ENCODE data around the gene AP4M1. TPM values are rescaled to one million over a fixed set of nuclear protein-coding genes. Genes with fewer than 3 reads are reported as not detected.

The AP4M1 gene
- total and polyA plus RNA-seq, 7 donors = 8.8 to 19.2 (median 12.0) TPM

GRCh38 chr7:100066953-100067352 lies 34.5 kb upstream of the AP4M1 start:
- 91 to 95% (median 92%) methylated on average over 7 of the region's 7 CpGs for WGBS, 3 donors
- ATAC-seq (no peak), DNase-seq (no peak)
- intact Hi-C loops (cut with DNase I) = no loop called here
- peaks cover 26 to 89% of the 10 kb centered on the region in 2 donors for H3K36me3 ChIP-seq (ENCODE audit: insufficient read depth in 1 of 2, low read depth in 1 of 2)
- TF ChIP-seq CTCF (IDR thresholded peaks at IDR 0.05) = no peak
- H3K4me1 ChIP-seq = no peaks in the 10 kb centered on the region
- peaks cover 17% of the 10 kb centered on the region for H3K9me3 ChIP-seq
- no peaks in the 10 kb centered on the region for H3K27me3 ChIP-seq (ENCODE audit: insufficient read depth in 3 of 3, low read length in 2 of 3)
- no peak overlapping the region for H3K27ac ChIP-seq
- no peak overlapping the region for H3K4me3 ChIP-seq

DNA sequence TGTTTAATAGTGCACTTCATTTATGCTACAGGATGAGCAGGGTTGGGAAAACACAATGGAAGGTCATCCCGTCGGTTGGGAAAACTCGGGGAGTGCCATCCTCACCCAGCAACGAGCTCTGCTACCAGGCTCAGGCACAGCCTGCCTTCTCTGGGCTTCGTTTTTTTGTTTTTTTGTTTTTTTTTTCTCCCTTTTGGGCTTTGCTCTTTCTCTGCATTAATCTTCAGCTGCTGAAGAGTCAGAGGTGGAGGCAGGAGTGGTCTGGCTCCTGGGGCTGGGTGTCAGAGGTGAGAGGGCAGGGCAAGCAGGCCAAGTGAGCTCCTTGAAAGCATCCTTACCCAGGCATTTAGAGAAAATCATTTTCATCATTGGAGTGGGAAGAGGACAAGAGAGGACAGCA lies 31.5 kb upstream of the AP4M1 start:
- intact Hi-C loops (cut with DNase I) = no loop called here

DNA sequence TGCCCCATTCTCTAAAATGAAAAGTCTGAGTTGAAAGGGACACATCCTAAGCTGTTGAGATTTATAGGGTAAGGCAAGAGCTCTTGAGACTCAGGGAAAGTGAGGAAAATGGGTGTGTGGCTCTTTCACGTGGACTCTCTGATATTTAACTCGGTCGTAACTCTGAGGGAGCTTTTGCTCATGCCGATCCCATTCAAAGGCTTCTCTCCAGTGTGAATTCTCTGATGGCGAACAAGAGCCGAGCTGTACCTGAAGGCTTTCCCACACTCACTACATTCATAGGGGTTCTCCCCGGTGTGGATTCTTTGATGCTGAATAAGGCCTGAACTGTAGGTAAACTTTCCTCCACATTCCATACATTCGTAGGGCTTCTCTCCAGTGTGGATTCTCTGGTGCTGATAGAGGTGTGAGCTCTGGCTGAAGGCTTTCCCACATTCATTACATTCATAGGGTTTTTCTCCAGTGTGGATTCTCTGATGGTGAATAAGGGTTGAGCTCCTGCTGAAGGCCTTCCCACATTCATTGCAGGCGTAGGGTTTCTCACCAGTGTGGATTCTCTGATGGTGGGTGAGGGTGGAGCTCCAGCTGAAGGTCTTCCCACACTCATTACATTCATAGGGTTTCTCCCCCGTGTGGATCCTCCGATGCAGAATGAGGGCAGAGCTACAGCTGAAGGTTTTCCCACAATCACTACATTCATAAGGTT lies 30.3 kb upstream of the AP4M1 start:
- H3K27ac ChIP-seq = no peak overlapping the region
- peaks cover 32 to 93% of the 10 kb centered on the region in 2 donors for H3K36me3 ChIP-seq (ENCODE audit: insufficient read depth in 1 of 2, low read depth in 1 of 2)
- TF ChIP-seq CTCF (IDR thresholded peaks at IDR 0.05) = no peak
- peaks cover 25% of the 10 kb centered on the region for H3K9me3 ChIP-seq
- intact Hi-C loops (cut with DNase I) = no loop called here
- ATAC-seq (no peak), DNase-seq (no peak)
- H3K27me3 ChIP-seq (ENCODE audit: insufficient read depth in 3 of 3, low read length in 2 of 3) = no peaks in the 10 kb centered on the region
- H3K4me3 ChIP-seq = no peak overlapping the region
- H3K4me1 ChIP-seq = no peaks in the 10 kb centered on the region
- WGBS, 3 donors = 98 to 99% (median 98%) methylated on average over 11 of the region's 11 CpGs

More for the DNA sequence above, 31.5 kb upstream of the AP4M1 start:
- DNase-seq = no peak
- H3K36me3 ChIP-seq (ENCODE audit: insufficient read depth in 1 of 2, low read depth in 1 of 2) = peaks cover 32 to 90% of the 10 kb centered on the region in 2 donors
- H3K27me3 ChIP-seq (ENCODE audit: insufficient read depth in 3 of 3, low read length in 2 of 3) = no peaks in the 10 kb centered on the region
- no peak for ATAC-seq
- no peaks in the 10 kb centered on the region for H3K4me1 ChIP-seq
- TF ChIP-seq CTCF (IDR thresholded peaks at IDR 0.05) = no peak
- H3K9me3 ChIP-seq = peaks cover 25% of the 10 kb centered on the region
- 95 to 97% (median 97%) methylated on average over 5 of the region's 5 CpGs for WGBS, 3 donors
- no peak overlapping the region for H3K4me3 ChIP-seq
- no peak overlapping the region for H3K27ac ChIP-seq

GRCh38 chr7:100072462-100072861 lies 29.0 kb upstream of the AP4M1 start:
- Histone ChIP-seq H3K27ac (no peak overlapping the region), H3K36me3 (ENCODE audit: insufficient read depth in 1 of 2, low read depth in 1 of 2) (peaks cover 32 to 95% of the 10 kb centered on the region in 2 donors), H3K4me3 (no peak overlapping the region), H3K27me3 (ENCODE audit: insufficient read depth in 3 of 3, low read length in 2 of 3) (no peaks in the 10 kb centered on the region), H3K9me3 (peaks cover 25% of the 10 kb centered on the region), H3K4me1 (no peaks in the 10 kb centered on the region)
- intact Hi-C loops (cut with DNase I) = no loop called here
- ATAC-seq (no peak), DNase-seq (no peak)
- 97 to 98% (median 98%) methylated on average over 10 of the region's 10 CpGs for WGBS, 3 donors
- TF ChIP-seq CTCF (IDR thresholded peaks at IDR 0.05) = no peak

GRCh38 chr7:100074841-100075240 lies 26.6 kb upstream of the AP4M1 start:
- Histone ChIP-seq H3K36me3 (ENCODE audit: insufficient read depth in 1 of 2, low read depth in 1 of 2) (peaks cover 35 to 98% of the 10 kb centered on the region in 2 donors), H3K27me3 (ENCODE audit: insufficient read depth in 3 of 3, low read length in 2 of 3) (no peaks in the 10 kb centered on the region), H3K27ac (no peak overlapping the region), H3K9me3 (peaks cover 25% of the 10 kb centered on the region), H3K4me1 (peaks cover 7% of the 10 kb centered on the region), H3K4me3 (no peak overlapping the region)
- no peak for TF ChIP-seq CTCF (IDR thresholded peaks at IDR 0.05)
- WGBS, 3 donors = 95 to 99% (median 95%) methylated on average over 7 of the region's 7 CpGs
- no peak for ATAC-seq
- intact Hi-C loops (cut with DNase I) = no loop called here
- no peak for DNase-seq
